ENCODE results near the gene IFNL2.

The IFNL2 gene

DNA sequence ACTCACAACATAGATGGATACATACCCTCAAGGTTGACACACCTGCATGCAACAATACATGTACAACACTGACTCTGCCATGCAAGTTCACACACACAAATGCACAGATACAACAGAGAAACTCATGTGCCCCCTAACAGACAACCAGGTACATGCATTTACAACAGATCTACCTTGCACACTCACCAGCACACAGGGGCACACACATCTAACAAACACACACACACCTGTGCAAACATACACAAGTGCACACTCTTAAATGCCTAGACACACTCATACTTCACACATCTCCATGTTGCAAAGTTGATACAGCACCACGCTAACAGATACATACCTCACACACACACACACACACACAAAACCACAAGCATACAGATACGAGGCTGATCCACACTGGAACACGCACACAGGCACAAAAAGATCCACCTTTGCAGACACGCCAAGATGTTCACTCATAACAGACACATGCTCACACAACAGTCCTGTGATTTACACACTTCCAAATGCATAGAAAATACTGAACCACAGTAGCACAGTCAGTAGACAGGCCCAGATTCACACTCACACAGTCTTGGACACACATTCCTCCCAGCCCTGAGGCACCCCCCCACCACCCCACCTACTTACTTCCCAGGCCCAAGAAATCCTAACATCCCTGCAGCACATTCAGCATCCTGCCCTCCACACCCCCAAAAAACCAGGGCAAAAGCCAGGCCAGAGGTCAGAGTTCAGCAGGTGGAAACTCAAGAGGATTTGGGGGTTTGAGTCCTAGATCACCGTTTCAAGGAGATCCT is 51.1 kb downstream of the IFNL2 start:
- DNase-seq, result no peak
